Endodermal cell (in vitro differentiated cells): ENCODE measurements around the gene HAUS8. TPM values are rescaled to one million over a fixed set of nuclear protein-coding genes. Genes with fewer than 3 reads are reported as not detected.

Source experiments
- DNase-seq: peaks from one replicate; pipeline ENCODE4 v3.0.0-alpha.2; 2017
- H3K27ac ChIP-seq: 2 replicates; pipeline ENCODE4 v1.5.1; 2013; ENCODE audit warnings: mild to moderate bottlenecking, low read depth, low read length, moderate library complexity
- H3K27me3 ChIP-seq: 2 replicates; pipeline ENCODE4 v1.6.1; 2013; ENCODE audit warnings: mild to moderate bottlenecking, low read length, moderate library complexity; ENCODE audit not compliant: insufficient read depth, control insufficient read depth, poor library complexity, severe bottlenecking
- H3K36me3 ChIP-seq: 2 replicates; pipeline ENCODE4 v1.7.0; 2013; ENCODE audit warnings: mild to moderate bottlenecking, low read length, moderate library complexity; ENCODE audit not compliant: control insufficient read depth, insufficient read depth
- H3K4me1 ChIP-seq: one replicate; pipeline ENCODE4 v1.7.0; 2013; ENCODE audit warnings: low read length; ENCODE audit not compliant: control insufficient read depth, insufficient read depth
- H3K4me3 ChIP-seq: 2 replicates; pipeline ENCODE4 v1.5.1; 2013; ENCODE audit warnings: mild to moderate bottlenecking, low read length, moderate library complexity
- H3K9ac ChIP-seq: 2 replicates; pipeline ENCODE4 v1.6.1; 2013; ENCODE audit warnings: mild to moderate bottlenecking, low read length, moderate library complexity; ENCODE audit not compliant: poor library complexity, severe bottlenecking; ENCODE audit errors: extremely low read depth
- H3K9me3 ChIP-seq: 2 replicates; pipeline ENCODE4 v1.6.1; 2013; ENCODE audit warnings: mild to moderate bottlenecking, low read length, moderate library complexity; ENCODE audit not compliant: control insufficient read depth
- H3K27ac Mint-ChIP-seq: 2 replicates; pipeline ENCODE4 v1.8.0; 2020; ENCODE audit warnings: mixed read lengths
- H3K27me3 Mint-ChIP-seq: 2 replicates; pipeline ENCODE4 v1.8.0; 2021; ENCODE audit warnings: mild to moderate bottlenecking, mixed read lengths; ENCODE audit not compliant: insufficient read depth
- H3K36me3 Mint-ChIP-seq: 2 replicates; pipeline ENCODE4 v1.8.0; 2020; ENCODE audit warnings: low read depth, mixed read lengths
- H3K4me1 Mint-ChIP-seq: 2 replicates; pipeline ENCODE4 v1.8.0; 2020; ENCODE audit warnings: mixed read lengths
- H3K4me3 Mint-ChIP-seq: 2 replicates; pipeline ENCODE4 v1.8.0; 2020; ENCODE audit warnings: mild to moderate bottlenecking, moderate library complexity, mixed read lengths
- H3K9me3 Mint-ChIP-seq: 2 replicates; pipeline ENCODE4 v1.8.0; 2020; ENCODE audit warnings: mild to moderate bottlenecking, mixed read lengths
- CTCF ChIP-seq: fragments of 200-600 bp; sonication (generic); conservative IDR thresholded peaks from 2 replicates; pipeline ENCODE4 v1.5.0; 2021; ENCODE audit warnings: antibody characterized with exemption, mild to moderate bottlenecking
- WGBS, 2 experiments: methylation state at CpG; one replicate each; pipeline versions ENCODE4 v1.1.5 to v1.1.7; 2013; ENCODE audit warnings: missing lambda C conversion rate in 2 of 2, mixed read lengths in 1 of 2; ENCODE audit not compliant: insufficient coverage in 1 of 2, insufficient read length in 1 of 2; 5-methylcytosine and 5-hydroxymethylcytosine counted together
- total RNA-seq, 2 donors: library from RNA; stranded (reverse); fragmentation: NEBNext Ultra II Directional in 1 of 2; extraction: Animal tissue kit (Norgen Biotek cat#: 25700) in 1 of 2; gene quantifications; 2 replicates in 1 of 2; 3 replicates in 1 of 2; pipeline ENCODE4 v1.2.1, GENCODE V29; 2021

Gene HAUS8
- total RNA-seq, 2 donors from 2014 or later, result 19.4 to 19.9 TPM

- H3K4me3 Mint-ChIP-seq, result no peak overlapping the region
- Histone ChIP-seq H3K27me3 (no peaks in the 10 kb centered on the region), H3K9me3 (peaks cover 18% of the 10 kb centered on the region), H3K4me3 (no peak overlapping the region), H3K9ac (no peak overlapping the region), H3K36me3 (peaks cover 65% of the 10 kb centered on the region), H3K27ac (no peak overlapping the region), H3K4me1 (no peaks in the 10 kb centered on the region)
- H3K4me1 Mint-ChIP-seq, result no peaks in the 10 kb centered on the region
- H3K27ac Mint-ChIP-seq, result no peak overlapping the region
- 87% methylated on average over 3 of the region's 3 CpGs; no CpG with 5 or more reads in 1 of the 2 experiments for WGBS, 2 experiments
- DNase-seq, result no peak
- no peaks in the 10 kb centered on the region for H3K9me3 Mint-ChIP-seq
- H3K27me3 Mint-ChIP-seq, result no peaks in the 10 kb centered on the region
- TF ChIP-seq CTCF, result no peak
- H3K36me3 Mint-ChIP-seq, result peaks cover 37% of the 10 kb centered on the region
These were observed 14.0 kb downstream of the HAUS8 start for GRCh38 chr19:17061205-17061604.

- H3K9me3 ChIP-seq, result peaks cover 18% of the 10 kb centered on the region
- no peak overlapping the region for H3K9ac ChIP-seq
- H3K27me3 ChIP-seq, result no peaks in the 10 kb centered on the region
- H3K27ac ChIP-seq, result no peak overlapping the region
- H3K36me3 ChIP-seq, result peaks cover 65% of the 10 kb centered on the region
- Mint-ChIP-seq H3K9me3 (no peaks in the 10 kb centered on the region), H3K36me3 (peaks cover 38% of the 10 kb centered on the region), H3K4me1 (no peaks in the 10 kb centered on the region), H3K4me3 (no peak overlapping the region), H3K27ac (no peak overlapping the region), H3K27me3 (no peaks in the 10 kb centered on the region)
- no peaks in the 10 kb centered on the region for H3K4me1 ChIP-seq
- no peak for DNase-seq
- H3K4me3 ChIP-seq, result no peak overlapping the region
- no peak for TF ChIP-seq CTCF
- WGBS, 2 experiments, result 92 to 93% methylated on average over 3 of the region's 3 CpGs
These were observed 14.4 kb downstream of the HAUS8 start for GRCh38 chr19:17060802-17061201.

- no peaks in the 10 kb centered on the region for H3K4me1 Mint-ChIP-seq
- H3K9me3 Mint-ChIP-seq, result no peaks in the 10 kb centered on the region
- 98 to 100% methylated on average over 8 of the region's 8 CpGs for WGBS, 2 experiments
These were observed 17.0 kb downstream of the HAUS8 start for GRCh38 chr19:17058236-17058635.

More at GRCh38 chr19:17058236-17058635, 17.0 kb downstream of the HAUS8 start:
- H3K4me1 ChIP-seq, result no peaks in the 10 kb centered on the region
- Mint-ChIP-seq H3K4me3 (no peak overlapping the region), H3K36me3 (peaks cover 31% of the 10 kb centered on the region), H3K27ac (no peak overlapping the region), H3K27me3 (no peaks in the 10 kb centered on the region)
- no peaks in the 10 kb centered on the region for H3K27me3 ChIP-seq
- peaks cover 11% of the 10 kb centered on the region for H3K9me3 ChIP-seq
- no peak overlapping the region for H3K9ac ChIP-seq
- no peak overlapping the region for H3K4me3 ChIP-seq
- H3K27ac ChIP-seq, result no peak overlapping the region
- TF ChIP-seq CTCF, result no peak
- H3K36me3 ChIP-seq, result peaks cover 58% of the 10 kb centered on the region
- no peak for DNase-seq
